ENCODE data around the gene LRRC18.

GRCh38 chr10:48905311-48905710 lies 34.3 kb downstream of the LRRC18 start:
- TF ChIP-seq MAX (IDR thresholded peaks at IDR 0.05), result no peak
- TF ChIP-seq CTCF (IDR thresholded peaks at IDR 0.05), result no peak
